ENCODE results near the gene PABPC4L. TPM values are rescaled to one million over a fixed set of nuclear protein-coding genes. Genes with fewer than 3 reads are reported as not detected.

PABPC4L gene
- total and polyA plus RNA-seq, 2 of the 13 experiments (the other 11 are each of a cell fraction or from before 2014, with no cell fraction given): not detected

DNA sequence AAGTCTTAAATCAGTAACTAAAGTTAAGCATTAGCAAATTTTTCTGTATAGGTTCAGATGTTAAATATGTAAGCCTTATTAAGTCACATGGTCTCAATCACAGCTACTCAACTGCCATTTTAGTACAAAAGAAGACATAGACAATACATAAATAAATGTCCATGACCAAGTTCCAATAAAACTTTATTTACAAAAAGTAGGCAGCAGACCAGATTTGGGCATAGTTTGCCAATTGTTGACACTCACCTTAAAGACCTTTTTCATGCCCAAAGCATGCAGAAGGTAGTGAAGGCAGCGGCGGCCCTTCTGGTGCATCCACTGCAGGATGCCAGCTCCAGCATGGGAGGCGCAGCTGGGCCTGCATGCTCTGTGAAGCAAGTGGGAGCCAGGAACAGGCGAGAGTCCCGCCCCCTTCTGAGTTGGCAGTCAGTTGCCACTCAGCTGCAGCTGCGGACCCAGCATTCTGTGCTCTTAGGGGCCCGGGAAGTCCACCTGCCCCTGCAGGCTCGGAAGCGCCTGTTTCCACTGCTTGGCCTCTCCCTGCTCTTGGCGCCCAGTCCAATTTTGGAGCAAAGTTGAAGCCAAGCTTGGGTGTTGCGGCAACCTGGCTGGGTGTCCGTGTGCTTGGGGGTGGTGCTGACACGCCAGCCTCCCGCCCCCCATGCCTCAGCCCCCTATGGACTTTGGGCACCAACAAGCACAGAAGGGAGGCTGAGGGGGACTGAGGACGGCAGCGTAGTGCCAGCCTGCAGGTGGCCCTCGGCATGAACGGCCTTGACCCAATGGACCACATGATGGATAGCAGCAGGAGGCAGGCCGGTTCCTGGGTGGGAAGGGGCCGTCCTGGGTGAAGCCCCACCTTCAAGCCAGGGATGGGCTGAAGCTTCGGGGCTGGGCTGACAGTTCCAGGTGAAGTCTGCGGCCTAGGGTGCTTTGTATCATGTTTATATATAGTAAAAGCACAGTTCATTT is 42.4 kb upstream of the PABPC4L start:
- BruUV-seq (replicated peaks): no TSS peak
- Histone ChIP-seq H2AFZ (ENCODE audit: low read length) (no peak overlapping the region), H4K20me1 (ENCODE audit: insufficient read depth, low read length) (no peaks in the 10 kb centered on the region), H3K9ac (ENCODE audit: insufficient read depth, low read depth, low read length) (no peak overlapping the region), H3K9me3 (ENCODE audit: low read length) (no peaks in the 10 kb centered on the region), H3K4me2 (ENCODE audit: low read depth, low read length) (0 out of 2 replicates have a peak overlapping the region, but pooled peaks have one; percentile 10), H3K4me3 (replicated peaks in 1 of 3; ENCODE audit: insufficient read depth in 1 of 3, low read depth in 2 of 3, low read length in 3 of 3) (no peak overlapping the region), H3K27ac (ENCODE audit: extremely low read length, insufficient read depth, low read length) (no peak overlapping the region), H3K4me1 (ENCODE audit: insufficient read depth, low read length) (no peaks in the 10 kb centered on the region), H3K36me3 (replicated peaks in 1 of 2; ENCODE audit: control insufficient read depth in 1 of 2, insufficient read depth in 2 of 2, low read length in 2 of 2) (no peaks in the 10 kb centered on the region), H3K79me2 (ENCODE audit: insufficient read depth, low read length) (no peaks in the 10 kb centered on the region), H3K27me3 (ENCODE audit: control insufficient read depth in 1 of 2, insufficient read depth in 2 of 2, low read length in 2 of 2) (no peaks in the 10 kb centered on the region)
- WGBS (ENCODE audit: low lambda C conversion rate): 67% methylated on average over 3 of the region's 22 CpGs
- FAIRE-seq (no peak), ATAC-seq (peak; percentile 59), DNase-seq (ENCODE audit: low spot score) (no peak)
- in situ Hi-C loops (cut with HindIII; ENCODE audit: extremely low pct_ligation_motif_present, low pct_unique_long_range_greater_than_20kb) (no loop called here), intact Hi-C loops (cut with micrococcal nuclease; ENCODE audit: unreplicated experiment) (no loop called here)
- POLR2A ChIA-PET: no interaction called here
- TF ChIP-seq, protein P1, sequence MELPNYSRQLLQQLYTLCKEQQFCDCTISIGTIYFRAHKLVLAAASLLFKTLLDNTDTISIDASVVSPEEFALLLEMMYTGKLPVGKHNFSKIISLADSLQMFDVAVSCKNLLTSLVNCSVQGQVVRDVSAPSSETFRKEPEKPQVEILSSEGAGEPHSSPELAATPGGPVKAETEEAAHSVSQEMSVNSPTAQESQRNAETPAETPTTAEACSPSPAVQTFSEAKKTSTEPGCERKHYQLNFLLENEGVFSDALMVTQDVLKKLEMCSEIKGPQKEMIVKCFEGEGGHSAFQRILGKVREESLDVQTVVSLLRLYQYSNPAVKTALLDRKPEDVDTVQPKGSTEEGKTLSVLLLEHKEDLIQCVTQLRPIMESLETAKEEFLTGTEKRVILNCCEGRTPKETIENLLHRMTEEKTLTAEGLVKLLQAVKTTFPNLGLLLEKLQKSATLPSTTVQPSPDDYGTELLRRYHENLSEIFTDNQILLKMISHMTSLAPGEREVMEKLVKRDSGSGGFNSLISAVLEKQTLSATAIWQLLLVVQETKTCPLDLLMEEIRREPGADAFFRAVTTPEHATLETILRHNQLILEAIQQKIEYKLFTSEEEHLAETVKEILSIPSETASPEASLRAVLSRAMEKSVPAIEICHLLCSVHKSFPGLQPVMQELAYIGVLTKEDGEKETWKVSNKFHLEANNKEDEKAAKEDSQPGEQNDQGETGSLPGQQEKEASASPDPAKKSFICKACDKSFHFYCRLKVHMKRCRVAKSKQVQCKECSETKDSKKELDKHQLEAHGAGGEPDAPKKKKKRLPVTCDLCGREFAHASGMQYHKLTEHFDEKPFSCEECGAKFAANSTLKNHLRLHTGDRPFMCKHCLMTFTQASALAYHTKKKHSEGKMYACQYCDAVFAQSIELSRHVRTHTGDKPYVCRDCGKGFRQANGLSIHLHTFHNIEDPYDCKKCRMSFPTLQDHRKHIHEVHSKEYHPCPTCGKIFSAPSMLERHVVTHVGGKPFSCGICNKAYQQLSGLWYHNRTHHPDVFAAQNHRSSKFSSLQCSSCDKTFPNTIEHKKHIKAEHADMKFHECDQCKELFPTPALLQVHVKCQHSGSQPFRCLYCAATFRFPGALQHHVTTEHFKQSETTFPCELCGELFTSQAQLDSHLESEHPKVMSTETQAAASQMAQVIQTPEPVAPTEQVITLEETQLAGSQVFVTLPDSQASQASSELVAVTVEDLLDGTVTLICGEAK (IDR thresholded peaks at IDR 0.05): no peak
- TF ChIP-seq, protein P1 (CRISPR knock-in tag; IDR thresholded peaks at IDR 0.05): peak; percentile 59; the same call in 1 of the 2 replicates
- TF ChIP-seq, protein P2, sequence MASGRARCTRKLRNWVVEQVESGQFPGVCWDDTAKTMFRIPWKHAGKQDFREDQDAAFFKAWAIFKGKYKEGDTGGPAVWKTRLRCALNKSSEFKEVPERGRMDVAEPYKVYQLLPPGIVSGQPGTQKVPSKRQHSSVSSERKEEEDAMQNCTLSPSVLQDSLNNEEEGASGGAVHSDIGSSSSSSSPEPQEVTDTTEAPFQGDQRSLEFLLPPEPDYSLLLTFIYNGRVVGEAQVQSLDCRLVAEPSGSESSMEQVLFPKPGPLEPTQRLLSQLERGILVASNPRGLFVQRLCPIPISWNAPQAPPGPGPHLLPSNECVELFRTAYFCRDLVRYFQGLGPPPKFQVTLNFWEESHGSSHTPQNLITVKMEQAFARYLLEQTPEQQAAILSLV (CRISPR knock-in tag; IDR thresholded peaks at IDR 0.05; ENCODE audit: borderline replicate concordance): no peak
- no peak for TF ChIP-seq FLYWCH1 (CRISPR knock-in tag; IDR thresholded peaks at IDR 0.05)
- CTCF ChIA-PET (ENCODE audit: low intra/inter-chr PET ratio, low total read pairs): no interaction called here

Measured in HepG2 (cell line).